Erythroblast (primary cell): Measurements from ENCODE around the gene PPARD.

Experiments
- GATA1 ChIP-seq: IDR thresholded peaks from 2 replicates; pipeline ENCODE4 v1.6.1; 2011; ENCODE audit warnings: low read depth, mild to moderate bottlenecking, control low read depth, low read length, moderate library complexity
- POLR2A ChIP-seq: IDR thresholded peaks from 2 replicates; pipeline ENCODE4 v1.6.1; 2011; ENCODE audit warnings: mild to moderate bottlenecking, low read length

GRCh38 chr6:35441205-35441604, 98.8 kb downstream of the PPARD start:
- no peak for TF ChIP-seq POLR2A
- no peak for TF ChIP-seq GATA1
